H1 (cell line): ENCODE data around the gene ZFPL1. TPM values are rescaled to one million over a fixed set of nuclear protein-coding genes. Genes with fewer than 3 reads are reported as not detected.

ENCODE experiments used
- CHD1 ChIP-seq: IDR thresholded peaks from 2 replicates; pipeline ENCODE4 v1.6.1; 2012; ENCODE audit warnings: low read depth, low read length, improper control_type of control experiment
- CTBP2 ChIP-seq: IDR thresholded peaks from 2 replicates; pipeline ENCODE4 v1.7.0; 2011; ENCODE audit warnings: borderline replicate concordance, mild to moderate bottlenecking, moderate library complexity, mixed read lengths, low read length; ENCODE audit not compliant: insufficient read depth, insufficient read length
- JUND ChIP-seq: IDR thresholded peaks from 2 replicates; pipeline ENCODE4 v1.6.1; 2011; ENCODE audit warnings: mild to moderate bottlenecking, improper control_type of control experiment, low read length
- MAFK ChIP-seq: IDR thresholded peaks from 2 replicates; pipeline ENCODE4 v1.6.1; 2012; ENCODE audit warnings: low read depth, mild to moderate bottlenecking, improper control_type of control experiment, low read length
- POLR2AphosphoS5 ChIP-seq: IDR thresholded peaks from 2 replicates; pipeline ENCODE4 v1.6.1; 2011; ENCODE audit warnings: low read depth, low read length
- RNF2 ChIP-seq: fragments of 200-900, 300-1000 bp; sonication (generic); IDR thresholded peaks from 2 replicates; pipeline ENCODE4 v1.7.1; 2016; ENCODE audit warnings: borderline replicate concordance, low read depth, mild to moderate bottlenecking, antibody characterized with exemption, low read length; ENCODE audit not compliant: poor library complexity, severe bottlenecking; ENCODE audit errors: missing control alignments
- SP4 ChIP-seq: IDR thresholded peaks from 2 replicates; pipeline ENCODE4 v1.6.1; 2012; ENCODE audit warnings: low read length, inconsistent platforms
- TEAD4 ChIP-seq: IDR thresholded peaks from 2 replicates; pipeline ENCODE4 v1.6.1; 2012; ENCODE audit warnings: low read depth, low read length, inconsistent platforms, mixed read lengths
- polyA plus RNA-seq, 7 experiments: library from polyadenylated mRNA; depleted of rRNA in 3 of 7; stranded (reverse) in 5 of 7; unstranded in 2 of 7; fragments of >200 nt in 5 of 7; fragments of 200-250 nt in 2 of 7; gene quantifications; 1 replicate in 5 of 7; 2 replicates in 1 of 7; 4 replicates in 1 of 7; pipeline versions ENCODE4 v1.2.1 to v1.2.3, GENCODE V29; 2011 to 2013; ENCODE audit warnings: missing spikeins in 2 of 7, mixed read lengths in 2 of 7
- total RNA-seq: library from RNA; stranded (reverse); fragmentation: NEBNext Ultra II Directional; extraction: Animal tissue kit (Norgen Biotek cat#: 25700); gene quantifications from 2 replicates; pipeline ENCODE4 v1.2.1, GENCODE V29; 2021
- TF ChIP-seq, protein P1 (sequence below): IDR thresholded peaks from 2 replicates; pipeline ENCODE4 v1.6.1; 2012; ENCODE audit warnings: inconsistent platforms

The ZFPL1 gene
- total and polyA plus RNA-seq, 2 of the 8 experiments (the other 6 are each of a cell fraction or from before 2014, with no cell fraction given), result 21.5 to 76.8 TPM

DNA sequence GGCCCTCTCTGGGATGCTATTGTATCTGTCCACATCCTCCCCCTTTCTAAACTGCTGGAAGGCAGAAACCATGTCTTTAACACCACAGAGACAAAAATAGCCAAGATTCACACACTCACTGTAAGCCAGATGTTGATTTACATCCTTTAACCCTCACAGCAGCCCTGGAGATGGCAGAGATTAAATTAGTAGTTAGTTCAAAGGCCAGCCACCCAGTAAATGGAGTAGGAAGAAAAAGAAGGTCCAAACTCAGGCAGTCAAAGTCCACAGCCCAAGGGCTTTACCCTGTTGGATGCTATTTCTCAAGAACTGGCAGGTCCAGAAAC, 35.6 kb downstream of the ZFPL1 start (continued):
- TF ChIP-seq RNF2 (no peak), TEAD4 (no peak), CTBP2 (no peak), CHD1 (no peak), POLR2AphosphoS5 (no peak), MAFK (no peak), JUND (no peak), SP4 (no peak)
- TF ChIP-seq, protein P1, sequence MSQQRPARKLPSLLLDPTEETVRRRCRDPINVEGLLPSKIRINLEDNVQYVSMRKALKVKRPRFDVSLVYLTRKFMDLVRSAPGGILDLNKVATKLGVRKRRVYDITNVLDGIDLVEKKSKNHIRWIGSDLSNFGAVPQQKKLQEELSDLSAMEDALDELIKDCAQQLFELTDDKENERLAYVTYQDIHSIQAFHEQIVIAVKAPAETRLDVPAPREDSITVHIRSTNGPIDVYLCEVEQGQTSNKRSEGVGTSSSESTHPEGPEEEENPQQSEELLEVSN, result no peak
